H1 (cell line): ENCODE results near the gene E2F8. TPM values are rescaled to one million over a fixed set of nuclear protein-coding genes. Genes with fewer than 3 reads are reported as not detected.

Experiments used
- CTCF ChIA-PET: fragments of 300-600 bp; sonication (Branson Sonifier 250); formaldehyde crosslinking; loops from one replicate; lab custom pipeline; 2021; ENCODE audit not compliant: partially characterized antibody; lab: Charles Lee
- POLR2A ChIA-PET: fragments of 300-600 bp; sonication (Branson Sonifier 250); formaldehyde crosslinking; loops from one replicate; lab custom pipeline; 2021; ENCODE audit warnings: inconsistent platforms; ENCODE audit not compliant: partially characterized antibody; lab: Charles Lee
- DNase-seq, 2 experiments: peaks; one replicate each; pipeline versions ENCODE4 v3.0.0 to v3.0.0-alpha.2; 2010 to 2022; ENCODE audit warnings: low spot score in 2 of 2, low read depth in 1 of 2, mixed read lengths in 1 of 2
- FAIRE-seq: peaks from 2 replicates; lab custom pipeline; 2011; peaks lifted over from hg19 to GRCh38; lab: Jason Lieb, UNC
- H2AFZ ChIP-seq: 2 replicates; pipeline ENCODE4 v1.8.1; 2012; ENCODE audit warnings: low read length, inconsistent platforms
- H2AK5ac ChIP-seq: 2 replicates; pipeline ENCODE4 v1.6.1; 2013; ENCODE audit warnings: low read depth, low read length
- H2BK120ac ChIP-seq: replicated peaks from 2 replicates; pipeline ENCODE3; 2013; ENCODE audit warnings: low read depth, low read length, inconsistent platforms
- H2BK12ac ChIP-seq: 2 replicates; pipeline ENCODE4 v1.6.1; 2013; ENCODE audit warnings: low read depth, low read length
- H2BK15ac ChIP-seq: 2 replicates; pipeline ENCODE4 v1.6.1; 2013; ENCODE audit warnings: low read length
- H2BK20ac ChIP-seq: 2 replicates; pipeline ENCODE4 v1.6.1; 2013; ENCODE audit warnings: low read length
- H2BK5ac ChIP-seq: 2 replicates; pipeline ENCODE4 v1.6.1; 2013; ENCODE audit warnings: low read depth, low read length
- H3K14ac ChIP-seq: 2 replicates; pipeline ENCODE4 v1.6.1; 2013; ENCODE audit warnings: inconsistent platforms; ENCODE audit not compliant: insufficient read length
- H3K18ac ChIP-seq: 2 replicates; pipeline ENCODE4 v1.6.1; 2013; ENCODE audit warnings: low read length; ENCODE audit errors: extremely low read depth
- H3K23ac ChIP-seq: 2 replicates; pipeline ENCODE4 v1.6.1; 2013; ENCODE audit warnings: inconsistent platforms; ENCODE audit not compliant: insufficient read length
- H3K23me2 ChIP-seq: 2 replicates; pipeline ENCODE4 v1.6.1; 2013; ENCODE audit warnings: low read depth, low read length
- H3K27ac ChIP-seq: 2 replicates; pipeline ENCODE4 v1.6.1; 2011; ENCODE audit warnings: low read depth, low read length, inconsistent platforms
- H3K27me3 ChIP-seq, 4 experiments: replicated peaks in 1 of 4; 1 replicate in 1 of 4; 2 replicates in 3 of 4; pipeline versions ENCODE4 v1.6.1 to v1.8.1; 2011 to 2013; ENCODE audit warnings: low read length in 3 of 4, mild to moderate bottlenecking in 3 of 4, inconsistent platforms in 2 of 4, mixed read lengths in 2 of 4, moderate library complexity in 1 of 4; ENCODE audit not compliant: control insufficient read depth in 3 of 4, insufficient read depth in 3 of 4; ENCODE audit errors: extremely low read depth in 1 of 4
- H3K36me3 ChIP-seq, 4 experiments: 2 replicates each; pipeline versions ENCODE4 v1.6.1 to v1.8.1; 2011 to 2013; ENCODE audit warnings: mild to moderate bottlenecking in 4 of 4, low read length in 3 of 4, moderate library complexity in 2 of 4, control low read depth in 1 of 4, inconsistent platforms in 1 of 4; ENCODE audit not compliant: insufficient read depth in 4 of 4, control insufficient read depth in 2 of 4
- H3K4ac ChIP-seq: replicated peaks from 2 replicates; pipeline ENCODE3; 2013; ENCODE audit warnings: low read length, low read depth, mixed read lengths, inconsistent platforms; ENCODE audit not compliant: insufficient read length
- H3K4me1 ChIP-seq, 4 experiments: replicated peaks in 1 of 4; 1 replicate in 1 of 4; 2 replicates in 3 of 4; pipeline versions ENCODE4 v1.6.1 to v1.8.1; 2011 to 2013; ENCODE audit warnings: low read length in 3 of 4, inconsistent platforms in 2 of 4, mixed read lengths in 1 of 4; ENCODE audit not compliant: insufficient read depth in 4 of 4, control insufficient read depth in 3 of 4
- H3K4me2 ChIP-seq, 2 experiments: 2 replicates each; pipeline versions ENCODE4 v1.6.1 to v1.8.1; 2011 to 2013; ENCODE audit warnings: low read depth in 2 of 2, low read length in 2 of 2, control low read depth in 1 of 2, inconsistent platforms in 1 of 2, mild to moderate bottlenecking in 1 of 2; ENCODE audit not compliant: insufficient read depth in 1 of 2
- H3K4me3 ChIP-seq, 4 experiments: fragments of 200-600, 300-600 bp in 1 of 4; sonication (generic), shearing (Covaris generic), sonication (Bioruptor Twin) in 1 of 4; 2 replicates each; pipeline versions ENCODE4 v1.5.1 to v1.8.1; 2011 to 2016; ENCODE audit warnings: low read length in 4 of 4, low read depth in 3 of 4, control low read depth in 2 of 4, inconsistent platforms in 2 of 4, mild to moderate bottlenecking in 2 of 4, mixed read lengths in 1 of 4, moderate library complexity in 1 of 4; ENCODE audit not compliant: insufficient read depth in 2 of 4; ENCODE audit errors: extremely low read depth in 1 of 4
- H3K56ac ChIP-seq: replicated peaks from 2 replicates; pipeline ENCODE3; 2013; ENCODE audit warnings: low read depth, mild to moderate bottlenecking, mixed read lengths, low read length, inconsistent platforms; ENCODE audit not compliant: insufficient read length
- H3K79me1 ChIP-seq: 2 replicates; pipeline ENCODE4 v1.6.1; 2013; ENCODE audit warnings: low read depth, low read length, control low read depth
- H3K79me2 ChIP-seq, 2 experiments: 2 replicates each; pipeline versions ENCODE4 v1.6.1 to v1.8.1; 2012 to 2013; ENCODE audit warnings: low read length in 2 of 2, mild to moderate bottlenecking in 2 of 2, inconsistent platforms in 1 of 2; ENCODE audit not compliant: insufficient read depth in 2 of 2, control insufficient read depth in 1 of 2
- H3K9ac ChIP-seq, 4 experiments: replicated peaks in 1 of 4; 1 replicate in 1 of 4; 2 replicates in 3 of 4; pipeline versions ENCODE4 v1.6.1 to v1.8.1; 2011 to 2013; ENCODE audit warnings: low read depth in 3 of 4, low read length in 3 of 4, control low read depth in 2 of 4, mild to moderate bottlenecking in 2 of 4, moderate library complexity in 2 of 4, inconsistent platforms in 1 of 4; ENCODE audit errors: extremely low read depth in 1 of 4
- H3K9me3 ChIP-seq, 2 experiments: 2 replicates each; pipeline versions ENCODE4 v1.6.1 to v1.8.1; 2012 to 2013; ENCODE audit warnings: mild to moderate bottlenecking in 2 of 2, moderate library complexity in 2 of 2, control low read depth in 1 of 2, inconsistent platforms in 1 of 2, low read depth in 1 of 2, low read length in 1 of 2, mixed read lengths in 1 of 2; ENCODE audit not compliant: insufficient read depth in 2 of 2
- H4K20me1 ChIP-seq, 2 experiments: replicated peaks in 1 of 2; 2 replicates each; pipeline versions ENCODE3 to v1.8.1; 2011 to 2013; ENCODE audit warnings: inconsistent platforms in 2 of 2, low read length in 2 of 2, mild to moderate bottlenecking in 1 of 2; ENCODE audit not compliant: insufficient read depth in 2 of 2, control insufficient read depth in 1 of 2
- H4K5ac ChIP-seq: 2 replicates; pipeline ENCODE4 v1.6.1; 2013; ENCODE audit warnings: low read length, low read depth, mixed read lengths, inconsistent platforms; ENCODE audit not compliant: insufficient read length
- H4K8ac ChIP-seq: 2 replicates; pipeline ENCODE4 v1.8.0; 2013; ENCODE audit warnings: mild to moderate bottlenecking, moderate library complexity, low read length, inconsistent platforms; ENCODE audit not compliant: insufficient read depth; ENCODE audit errors: extremely low read depth
- H4K91ac ChIP-seq: replicated peaks from 2 replicates; pipeline ENCODE3; 2013; ENCODE audit warnings: low read length, mixed read lengths, inconsistent platforms; ENCODE audit not compliant: insufficient read length
- BRCA1 ChIP-seq: IDR thresholded peaks from 2 replicates; pipeline ENCODE4 v1.6.1; 2012; ENCODE audit warnings: low read depth, low read length, improper control_type of control experiment
- CBX5 ChIP-seq: fragments of 300-800, 300-1000 bp; sonication (generic); IDR thresholded peaks from 2 replicates; pipeline ENCODE4 v1.7.1; 2016; ENCODE audit warnings: antibody characterized with exemption, low read length, low read depth
- CREB1 ChIP-seq: IDR thresholded peaks from 2 replicates; pipeline ENCODE4 v1.6.1; 2012; ENCODE audit warnings: inconsistent platforms
- CTBP2 ChIP-seq: IDR thresholded peaks from 2 replicates; pipeline ENCODE4 v1.7.0; 2011; ENCODE audit warnings: borderline replicate concordance, mild to moderate bottlenecking, moderate library complexity, mixed read lengths, low read length; ENCODE audit not compliant: insufficient read depth, insufficient read length
- CTCF ChIP-seq, 3 experiments: IDR thresholded peaks; 1 replicate in 2 of 3; 2 replicates in 1 of 3; pipeline versions ENCODE4 v1.5.1 to v1.6.1; 2011; ENCODE audit warnings: low read length in 3 of 3, mild to moderate bottlenecking in 3 of 3, inconsistent platforms in 2 of 3, low read depth in 1 of 3, moderate library complexity in 1 of 3; ENCODE audit not compliant: insufficient read depth in 1 of 3; ENCODE audit errors: control extremely low read depth in 1 of 3
- FOSL1 ChIP-seq: IDR thresholded peaks from 2 replicates; pipeline ENCODE4 v1.6.1; 2011; ENCODE audit warnings: mild to moderate bottlenecking, low read depth, low read length, moderate library complexity; ENCODE audit not compliant: insufficient read depth
- HDAC6 ChIP-seq: IDR thresholded peaks from one replicate; pipeline ENCODE4 v1.7.1; 2012; ENCODE audit warnings: low read depth, mild to moderate bottlenecking, inconsistent platforms, low read length, moderate library complexity
- MAFK ChIP-seq: IDR thresholded peaks from 2 replicates; pipeline ENCODE4 v1.6.1; 2012; ENCODE audit warnings: low read depth, mild to moderate bottlenecking, improper control_type of control experiment, low read length
- MAX ChIP-seq: IDR thresholded peaks from 2 replicates; pipeline ENCODE4 v1.6.1; 2012; ENCODE audit warnings: inconsistent platforms
- NRF1 ChIP-seq: IDR thresholded peaks from 2 replicates; pipeline ENCODE4 v1.6.1; 2011; ENCODE audit warnings: mild to moderate bottlenecking, low read depth, low read length, improper control_type of control experiment
- POLR2A ChIP-seq, 2 experiments: IDR thresholded peaks; 1 replicate in 1 of 2; 2 replicates in 1 of 2; pipeline ENCODE4 v1.6.1; 2011; ENCODE audit warnings: low read depth in 2 of 2, low read length in 2 of 2, mild to moderate bottlenecking in 2 of 2; ENCODE audit errors: control extremely low read depth in 1 of 2
- POU5F1 ChIP-seq: IDR thresholded peaks from 2 replicates; pipeline ENCODE4 v1.6.1; 2011; ENCODE audit warnings: low read depth, mild to moderate bottlenecking, low read length, moderate library complexity
- WGBS, 2 experiments: shearing (Covaris generic) in 1 of 2; methylation state at CpG; one replicate each; pipeline versions ENCODE4 v1.1.6 to v1.1.7; 2013 to 2015; ENCODE audit warnings: low lambda C conversion rate in 2 of 2, mixed read lengths in 2 of 2, inconsistent platforms in 1 of 2, low coverage in 1 of 2, missing lambda C conversion rate in 1 of 2; ENCODE audit not compliant: insufficient replicate concordance in 2 of 2, insufficient coverage in 1 of 2, insufficient read length in 1 of 2; ENCODE audit errors: extremely low coverage in 1 of 2, missing lambda C conversion rate in 1 of 2; 5-methylcytosine and 5-hydroxymethylcytosine counted together
- polyA plus RNA-seq, 7 experiments: library from polyadenylated mRNA; depleted of rRNA in 3 of 7; stranded (reverse) in 5 of 7; unstranded in 2 of 7; fragments of >200 nt in 5 of 7; fragments of 200-250 nt in 2 of 7; gene quantifications; 1 replicate in 5 of 7; 2 replicates in 1 of 7; 4 replicates in 1 of 7; pipeline versions ENCODE4 v1.2.1 to v1.2.3, GENCODE V29; 2011 to 2013; ENCODE audit warnings: missing spikeins in 2 of 7, mixed read lengths in 2 of 7
- total RNA-seq: library from RNA; stranded (reverse); fragmentation: NEBNext Ultra II Directional; extraction: Animal tissue kit (Norgen Biotek cat#: 25700); gene quantifications from 2 replicates; pipeline ENCODE4 v1.2.1, GENCODE V29; 2021

The E2F8 gene
- total and polyA plus RNA-seq, 2 of the 8 experiments (the other 6 are each of a cell fraction or from before 2014, with no cell fraction given): 5.4 to 11.4 TPM

GRCh38 chr11:19244621-19245020, 3.9 kb upstream of the E2F8 start:
- no peak overlapping the region for H2AK5ac ChIP-seq
- CTCF ChIA-PET: interaction anchor here (0.9 to 3.4 kb wide), 6 partner anchors 12 to 320 kb away, joined by 3 to 12 read pairs (median 4); no protein-coding TSS in a partner anchor
- WGBS, 2 experiments: 95% methylated on average over 2 of the region's 2 CpGs; no CpG with 5 or more reads in 1 of the 2 experiments
- peaks cover 13% of the 10 kb centered on the region for H3K23me2 ChIP-seq
- H4K5ac ChIP-seq: no peak overlapping the region
- H3K4me1 ChIP-seq: peaks cover 0 to 7% (median 3%) of the 10 kb centered on the region in 4 experiments; a peak in 3 of 7 replicates
- H3K14ac ChIP-seq: no peak overlapping the region
- H3K36me3 ChIP-seq: no peaks in the 10 kb centered on the region
- H4K20me1 ChIP-seq: no peaks in the 10 kb centered on the region
- H3K79me1 ChIP-seq: no peaks in the 10 kb centered on the region
- no peak overlapping the region for H3K9ac ChIP-seq
- H3K27ac ChIP-seq: no peak overlapping the region
- H2BK5ac ChIP-seq: no peak overlapping the region
- peaks cover 9 to 28% (median 20%) of the 10 kb centered on the region in 4 experiments for H3K27me3 ChIP-seq
- no peaks in the 10 kb centered on the region for H3K79me2 ChIP-seq
- peak overlapping the region; percentile 10; the same call in 1 of the 2 replicates for H2BK15ac ChIP-seq
- H4K8ac ChIP-seq: no peak overlapping the region
- no peak for DNase-seq
- no peak overlapping the region for H3K4ac ChIP-seq
- H2BK20ac ChIP-seq: no peak overlapping the region
- no peak for FAIRE-seq
- H3K18ac ChIP-seq: no peak overlapping the region
- no peak overlapping the region for H2BK12ac ChIP-seq
- H3K56ac ChIP-seq: no peak overlapping the region
- H2BK120ac ChIP-seq: no peak overlapping the region
- H3K9me3 ChIP-seq: peaks cover 0 to 3% of the 10 kb centered on the region in 2 experiments; a peak in 1 of 4 replicates
- H3K4me2 ChIP-seq: no peak overlapping the region
- no peak overlapping the region for H3K23ac ChIP-seq
- no peak overlapping the region for H2AFZ ChIP-seq
- POLR2A ChIA-PET: no interaction called here
- H3K4me3 ChIP-seq: no peak overlapping the region
- no peak overlapping the region for H4K91ac ChIP-seq
- TF ChIP-seq CREB1 (no peak), MAFK (no peak), CBX5 (no peak), MAX (no peak), CTCF (IDR thresholded peaks at IDR 0.05; ENCODE audit: control extremely low read depth in 1 of 3, insufficient read depth in 1 of 3, low read depth in 1 of 3, low read length in 3 of 3) (no peak), BRCA1 (no peak), FOSL1 (no peak), CTBP2 (no peak), POU5F1 (no peak), POLR2A (IDR thresholded peaks at IDR 0.05; ENCODE audit: control extremely low read depth in 1 of 2, low read depth in 2 of 2, low read length in 2 of 2) (no peak), NRF1 (no peak), HDAC6 (no peak)
